ENCODE measurements around the gene APOL2. TPM values are rescaled to one million over a fixed set of nuclear protein-coding genes. Genes with fewer than 3 reads are reported as not detected.

APOL2 gene
- total RNA-seq, 1 donor from 2014 or later: 77.2 TPM

DNA sequence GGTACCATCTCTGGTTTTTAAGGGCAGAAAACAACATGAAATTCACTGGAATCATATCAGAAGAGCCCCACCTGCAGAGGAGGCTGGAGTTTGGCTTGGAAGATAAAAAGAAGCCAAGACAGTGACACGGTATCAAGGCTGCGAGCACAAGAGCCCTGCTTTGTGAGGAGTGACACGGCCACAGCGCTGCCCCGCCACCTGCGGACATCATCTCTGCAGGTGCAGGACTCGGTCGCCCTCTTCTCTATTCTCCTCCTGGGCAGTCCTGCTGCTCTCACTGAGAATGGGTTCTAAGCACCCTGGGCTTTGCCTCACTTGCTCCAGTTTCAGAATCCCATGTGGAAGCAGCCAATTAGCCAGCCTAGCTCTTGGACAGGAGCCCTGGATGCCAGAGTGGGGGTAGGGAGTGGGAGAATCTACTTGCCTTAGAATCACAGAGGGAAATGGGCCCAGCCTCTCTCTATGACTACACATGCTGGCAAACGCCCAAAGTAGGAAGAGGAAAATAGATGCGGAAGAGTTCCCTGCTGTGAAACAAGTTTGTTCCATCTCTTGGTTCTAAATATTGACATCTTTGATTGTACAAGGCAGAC lies 54.8 kb downstream of the APOL2 start:
- Mint-ChIP-seq H3K27me3 (ENCODE audit: low read depth, unreplicated experiment) (peaks cover 36% of the 10 kb centered on the region), H3K27ac (ENCODE audit: unreplicated experiment) (no peak overlapping the region), H3K4me1 (ENCODE audit: low read depth, unreplicated experiment) (no peaks in the 10 kb centered on the region), H3K4me3 (ENCODE audit: unreplicated experiment) (no peak overlapping the region), H3K36me3 (ENCODE audit: low read depth, unreplicated experiment) (no peaks in the 10 kb centered on the region), H3K9me3 (ENCODE audit: unreplicated experiment) (no peaks in the 10 kb centered on the region)
- no peak overlapping the region for H2AFZ ChIP-seq (ENCODE audit: low read depth, low read length)
- no peaks in the 10 kb centered on the region for H4K20me1 ChIP-seq (ENCODE audit: insufficient read depth, low read length)
- H3K4me1 ChIP-seq (ENCODE audit: insufficient read depth, low read length): no peaks in the 10 kb centered on the region
- H3K27me3 ChIP-seq (ENCODE audit: insufficient read depth, low read length): peaks cover 22% of the 10 kb centered on the region
- no peak for TF ChIP-seq EZH2 (IDR thresholded peaks at IDR 0.05; ENCODE audit: insufficient read depth, low read length)
- no peak for TF ChIP-seq CTCF (IDR thresholded peaks at IDR 0.05; ENCODE audit: insufficient read depth, low read depth, low read length)
- H3K79me2 ChIP-seq (ENCODE audit: insufficient read depth, low read length): no peaks in the 10 kb centered on the region
- FAIRE-seq: no peak
- H3K9me3 ChIP-seq (ENCODE audit: insufficient read depth, low read depth, low read length): no peaks in the 10 kb centered on the region
- no peak overlapping the region for H3K27ac ChIP-seq (ENCODE audit: low read depth, low read length)
- H3K9ac ChIP-seq (ENCODE audit: low read length): no peak overlapping the region
- no peak overlapping the region for H3K4me3 ChIP-seq (ENCODE audit: insufficient read depth, low read depth, low read length)
- no peaks in the 10 kb centered on the region for H3K36me3 ChIP-seq (ENCODE audit: insufficient read depth, low read length)
- no peak overlapping the region for H3K4me2 ChIP-seq (ENCODE audit: low read length)
- DNase-seq (ENCODE audit: low read depth): peak; percentile 24

DNA sequence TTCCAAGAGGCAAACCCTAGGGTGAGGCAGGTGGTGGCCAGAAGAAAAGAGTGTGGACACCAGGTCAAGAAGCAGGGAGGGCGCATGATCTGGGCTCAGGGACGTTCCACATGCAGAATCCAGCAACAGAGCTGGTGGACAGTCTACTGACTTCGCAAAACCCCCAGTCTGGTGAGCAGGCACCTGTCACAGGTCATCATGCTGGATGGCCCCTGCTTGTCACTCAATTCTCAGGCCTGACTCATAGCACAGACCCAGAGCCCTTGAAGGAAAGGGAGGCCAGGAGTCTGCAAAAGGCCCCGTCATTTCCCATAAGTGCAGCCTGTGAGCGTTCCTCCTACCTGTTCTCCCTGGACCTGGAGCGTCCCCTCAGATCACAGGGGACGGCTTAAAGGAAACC lies 55.9 kb downstream of the APOL2 start:
- H4K20me1 ChIP-seq (ENCODE audit: insufficient read depth, low read length): no peaks in the 10 kb centered on the region
- no peak overlapping the region for H3K4me3 Mint-ChIP-seq (ENCODE audit: unreplicated experiment)
- no peak overlapping the region for H3K27ac Mint-ChIP-seq (ENCODE audit: unreplicated experiment)
- no peaks in the 10 kb centered on the region for H3K9me3 ChIP-seq (ENCODE audit: insufficient read depth, low read depth, low read length)
- no peaks in the 10 kb centered on the region for H3K4me1 Mint-ChIP-seq (ENCODE audit: low read depth, unreplicated experiment)
- FAIRE-seq (no peak), DNase-seq (ENCODE audit: low read depth) (no peak)
- peaks cover 22% of the 10 kb centered on the region for H3K27me3 ChIP-seq (ENCODE audit: insufficient read depth, low read length)
- H3K4me2 ChIP-seq (ENCODE audit: low read length): no peak overlapping the region
- H3K4me3 ChIP-seq (ENCODE audit: insufficient read depth, low read depth, low read length): no peak overlapping the region
- no peaks in the 10 kb centered on the region for H3K4me1 ChIP-seq (ENCODE audit: insufficient read depth, low read length)
- no peak overlapping the region for H3K27ac ChIP-seq (ENCODE audit: low read depth, low read length)
- no peaks in the 10 kb centered on the region for H3K36me3 Mint-ChIP-seq (ENCODE audit: low read depth, unreplicated experiment)
- no peak for TF ChIP-seq EZH2 (IDR thresholded peaks at IDR 0.05; ENCODE audit: insufficient read depth, low read length)
- no peak for TF ChIP-seq CTCF (IDR thresholded peaks at IDR 0.05; ENCODE audit: insufficient read depth, low read depth, low read length)
- no peaks in the 10 kb centered on the region for H3K9me3 Mint-ChIP-seq (ENCODE audit: unreplicated experiment)
- H3K79me2 ChIP-seq (ENCODE audit: insufficient read depth, low read length): no peaks in the 10 kb centered on the region
- peaks cover 30% of the 10 kb centered on the region for H3K27me3 Mint-ChIP-seq (ENCODE audit: low read depth, unreplicated experiment)
- H2AFZ ChIP-seq (ENCODE audit: low read depth, low read length): no peak overlapping the region
- no peaks in the 10 kb centered on the region for H3K36me3 ChIP-seq (ENCODE audit: insufficient read depth, low read length)
- H3K9ac ChIP-seq (ENCODE audit: low read length): no peak overlapping the region

DNA sequence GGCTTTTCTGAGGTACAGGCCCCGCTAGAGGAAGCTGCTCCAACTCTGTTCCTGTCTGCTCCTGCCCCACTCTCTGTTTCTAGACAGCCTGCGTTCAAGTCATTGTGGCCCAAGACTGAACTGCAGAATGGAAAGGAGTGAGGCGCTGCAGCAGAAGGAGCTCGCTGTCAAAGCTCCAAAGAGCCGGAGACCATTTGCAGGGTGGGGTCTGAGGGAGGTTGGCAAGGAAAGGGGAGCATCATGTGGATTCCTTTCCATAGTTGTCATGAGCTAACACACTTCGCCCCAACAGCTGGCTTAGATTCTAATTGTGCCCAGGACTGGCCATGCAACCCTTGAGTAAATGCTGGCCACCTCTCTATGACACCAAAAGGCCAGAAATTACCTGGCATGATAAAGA lies 56.5 kb downstream of the APOL2 start:
- H4K20me1 ChIP-seq (ENCODE audit: insufficient read depth, low read length): no peaks in the 10 kb centered on the region
- no peak overlapping the region for H3K4me2 ChIP-seq (ENCODE audit: low read length)
- H3K4me3 Mint-ChIP-seq (ENCODE audit: unreplicated experiment): no peak overlapping the region
- TF ChIP-seq EZH2 (IDR thresholded peaks at IDR 0.05; ENCODE audit: insufficient read depth, low read length) (no peak), CTCF (IDR thresholded peaks at IDR 0.05; ENCODE audit: insufficient read depth, low read depth, low read length) (no peak)
- peaks cover 20% of the 10 kb centered on the region for H3K27me3 ChIP-seq (ENCODE audit: insufficient read depth, low read length)
- FAIRE-seq (no peak), DNase-seq (ENCODE audit: low read depth) (no peak)
- H3K9me3 ChIP-seq (ENCODE audit: insufficient read depth, low read depth, low read length): no peaks in the 10 kb centered on the region
- H3K79me2 ChIP-seq (ENCODE audit: insufficient read depth, low read length): no peaks in the 10 kb centered on the region
- peaks cover 25% of the 10 kb centered on the region for H3K27me3 Mint-ChIP-seq (ENCODE audit: low read depth, unreplicated experiment)
- H3K27ac ChIP-seq (ENCODE audit: low read depth, low read length): no peak overlapping the region
- no peaks in the 10 kb centered on the region for H3K4me1 ChIP-seq (ENCODE audit: insufficient read depth, low read length)
- H3K36me3 Mint-ChIP-seq (ENCODE audit: low read depth, unreplicated experiment): no peaks in the 10 kb centered on the region
- no peaks in the 10 kb centered on the region for H3K36me3 ChIP-seq (ENCODE audit: insufficient read depth, low read length)
- H3K9me3 Mint-ChIP-seq (ENCODE audit: unreplicated experiment): no peaks in the 10 kb centered on the region
- H3K4me3 ChIP-seq (ENCODE audit: insufficient read depth, low read depth, low read length): no peak overlapping the region
- H3K4me1 Mint-ChIP-seq (ENCODE audit: low read depth, unreplicated experiment): no peaks in the 10 kb centered on the region
- H3K27ac Mint-ChIP-seq (ENCODE audit: unreplicated experiment): no peak overlapping the region
- no peak overlapping the region for H3K9ac ChIP-seq (ENCODE audit: low read length)
- no peak overlapping the region for H2AFZ ChIP-seq (ENCODE audit: low read depth, low read length)

All from astrocyte (in vitro differentiated cells and primary cell).